ENCODE data around the gene NRL. TPM values are rescaled to one million over a fixed set of nuclear protein-coding genes. Genes with fewer than 3 reads are reported as not detected.

The NRL gene
- total RNA-seq, 4 donors from 2014 or later: 1.8 to 3.3 (median 3.0) TPM

- Histone ChIP-seq H3K36me3 (peaks cover 52 to 80% (median 74%) of the 10 kb centered on the region in 4 donors), H3K9me3 (no peaks in the 10 kb centered on the region), H3K27me3 (no peaks in the 10 kb centered on the region), H3K27ac (replicated peaks in 1 of 4) (no peak overlapping the region), H3K4me1 (peaks cover 8 to 31% (median 23%) of the 10 kb centered on the region in 4 donors), H3K4me3 (no peak overlapping the region)
- no peak for DNase-seq (ENCODE audit: extremely low spot score)
- TF ChIP-seq POLR2AphosphoS5 (IDR thresholded peaks at IDR 0.05) (no peak), POLR2A (IDR thresholded peaks at IDR 0.05; ENCODE audit: low read depth) (no peak), EP300 (IDR thresholded peaks at IDR 0.05) (no peak), CTCF (IDR thresholded peaks at IDR 0.05) (no peak)
- WGBS: 91% methylated on average over 16 of the region's 16 CpGs
- intact Hi-C loops (cut with DNase I): no loop called here
Measured at GRCh38 chr14:24151404-24152080, 36.8 kb upstream of the NRL start.

- no peak for DNase-seq (ENCODE audit: extremely low spot score)
- peaks cover 47 to 74% (median 69%) of the 10 kb centered on the region in 4 donors for H3K36me3 ChIP-seq
- H3K27ac ChIP-seq (replicated peaks in 1 of 4): no peak overlapping the region
- no peak for TF ChIP-seq EP300 (IDR thresholded peaks at IDR 0.05)
- TF ChIP-seq CTCF (IDR thresholded peaks at IDR 0.05): no peak
- TF ChIP-seq POLR2A (IDR thresholded peaks at IDR 0.05; ENCODE audit: low read depth): no peak
- TF ChIP-seq POLR2AphosphoS5 (IDR thresholded peaks at IDR 0.05): no peak
- WGBS: 85% methylated on average over 5 of the region's 9 CpGs
- no peak overlapping the region for H3K4me3 ChIP-seq
- intact Hi-C loops (cut with DNase I): no loop called here
- H3K9me3 ChIP-seq: no peaks in the 10 kb centered on the region
- no peaks in the 10 kb centered on the region for H3K27me3 ChIP-seq
- H3K4me1 ChIP-seq: peaks cover 8 to 34% (median 25%) of the 10 kb centered on the region in 4 donors
Measured at GRCh38 chr14:24150993-24151392, 36.2 kb upstream of the NRL start.

GRCh38 chr14:24150567-24150966 is 35.8 kb upstream of the NRL start:
- TF ChIP-seq EP300 (IDR thresholded peaks at IDR 0.05) (no peak), CTCF (IDR thresholded peaks at IDR 0.05) (no peak), POLR2A (IDR thresholded peaks at IDR 0.05; ENCODE audit: low read depth) (no peak), POLR2AphosphoS5 (IDR thresholded peaks at IDR 0.05) (no peak)
- peaks cover 42 to 70% (median 65%) of the 10 kb centered on the region in 4 donors for H3K36me3 ChIP-seq
- no peak overlapping the region for H3K4me3 ChIP-seq
- 87% methylated on average over 7 of the region's 9 CpGs for WGBS
- peaks cover 13 to 39% (median 29%) of the 10 kb centered on the region in 4 donors for H3K4me1 ChIP-seq
- no peak for DNase-seq (ENCODE audit: extremely low spot score)
- H3K9me3 ChIP-seq: no peaks in the 10 kb centered on the region
- intact Hi-C loops (cut with DNase I): no loop called here
- H3K27ac ChIP-seq (replicated peaks in 1 of 4): no peak overlapping the region
- H3K27me3 ChIP-seq: no peaks in the 10 kb centered on the region

GRCh38 chr14:24150061-24150460 is 35.3 kb upstream of the NRL start:
- TF ChIP-seq POLR2A (IDR thresholded peaks at IDR 0.05; ENCODE audit: low read depth) (no peak), POLR2AphosphoS5 (IDR thresholded peaks at IDR 0.05) (no peak), CTCF (IDR thresholded peaks at IDR 0.05) (no peak), EP300 (IDR thresholded peaks at IDR 0.05) (no peak)
- no peak for DNase-seq (ENCODE audit: extremely low spot score)
- peaks cover 37 to 65% (median 60%) of the 10 kb centered on the region in 4 donors for H3K36me3 ChIP-seq
- WGBS: 92% methylated on average over 9 of the region's 9 CpGs
- H3K27ac ChIP-seq (replicated peaks in 1 of 4): no peak overlapping the region
- intact Hi-C loops (cut with DNase I): no loop called here
- peaks cover 17 to 44% (median 34%) of the 10 kb centered on the region in 4 donors for H3K4me1 ChIP-seq
- no peak overlapping the region for H3K4me3 ChIP-seq
- H3K9me3 ChIP-seq: no peaks in the 10 kb centered on the region
- H3K27me3 ChIP-seq: no peaks in the 10 kb centered on the region

Data from esophagus muscularis mucosa (tissue), 4 donors.